Erythroblast (primary cell): ENCODE measurements around the gene TLL2.

ENCODE experiments used
- DNase-seq, 2 experiments: peaks; one replicate each; lab custom pipeline; 2025; lab: John Stamatoyannopoulos, UW
- GATA1 ChIP-seq: IDR thresholded peaks from 2 replicates; pipeline ENCODE4 v1.6.1; 2011; ENCODE audit warnings: low read depth, mild to moderate bottlenecking, control low read depth, low read length, moderate library complexity
- POLR2A ChIP-seq: IDR thresholded peaks from 2 replicates; pipeline ENCODE4 v1.6.1; 2011; ENCODE audit warnings: mild to moderate bottlenecking, low read length

The TLL2 gene

GRCh38 chr10:96440361-96441292, 73.1 kb downstream of the TLL2 start:
- TF ChIP-seq GATA1 (no peak), POLR2A (no peak)
- DNase-seq, result no peak

GRCh38 chr10:96439725-96440124, 74.0 kb downstream of the TLL2 start:
- TF ChIP-seq POLR2A (no peak), GATA1 (no peak)
- DNase-seq, result no peak

DNA sequence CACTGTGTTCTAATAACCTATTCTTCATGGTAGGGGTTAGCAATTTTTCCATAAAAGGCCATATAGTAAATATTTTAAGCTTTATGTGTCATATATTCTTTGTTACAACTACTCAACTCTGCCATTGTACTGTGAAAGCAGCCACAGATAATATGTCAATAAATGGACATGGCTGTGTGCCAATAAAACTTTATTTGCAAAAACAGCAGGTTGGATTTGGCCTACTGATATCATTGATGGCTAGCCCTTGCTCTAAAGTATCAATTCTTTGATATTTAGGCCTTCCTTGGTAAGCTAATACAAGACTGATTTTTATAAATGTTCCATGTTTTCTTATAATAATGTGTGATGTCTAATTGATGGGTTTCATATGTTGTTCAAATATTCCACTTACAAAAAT, 77.7 kb downstream of the TLL2 start:
- no peak for DNase-seq
- TF ChIP-seq POLR2A (no peak), GATA1 (no peak)

DNA sequence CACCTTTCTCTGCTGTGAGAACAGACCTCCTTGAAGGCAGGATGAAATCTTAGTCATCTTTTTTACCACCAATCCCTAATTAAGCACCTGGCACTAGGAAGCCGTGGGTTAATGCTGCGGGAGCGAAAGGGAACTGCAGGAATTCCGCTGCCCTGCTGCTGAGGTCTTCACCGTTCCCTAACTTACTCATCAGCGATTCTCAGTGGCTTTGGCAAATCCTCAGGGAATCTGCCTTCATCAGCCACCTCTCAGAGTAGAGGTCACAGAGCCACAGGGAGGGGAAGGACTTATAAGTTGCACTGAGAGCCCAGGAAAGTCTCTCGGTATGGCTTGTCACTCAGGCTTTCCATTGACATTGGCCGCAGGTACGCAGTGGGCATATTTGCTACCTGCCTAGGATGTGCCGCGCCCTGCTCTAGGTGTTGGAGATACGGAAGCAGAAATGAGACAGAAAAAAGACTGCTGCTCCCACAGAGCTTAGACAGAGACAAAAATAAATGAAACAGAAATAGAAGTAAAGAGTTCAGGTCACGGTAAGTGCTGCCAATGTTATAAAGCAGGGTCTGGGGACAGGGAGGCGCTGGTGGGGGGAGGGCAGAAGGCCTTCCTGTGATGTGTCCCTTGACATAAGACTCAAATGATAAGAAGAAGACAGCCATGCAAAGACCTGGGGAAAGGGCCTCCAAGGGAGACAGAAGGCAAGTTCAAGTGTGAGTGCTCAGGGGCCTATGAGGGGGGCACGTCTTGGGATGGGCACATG, 82.3 kb downstream of the TLL2 start:
- DNase-seq, result no peak
- TF ChIP-seq GATA1 (no peak), POLR2A (no peak)

GRCh38 chr10:96427291-96427690, 86.4 kb downstream of the TLL2 start:
- no peak for DNase-seq
- no peak for TF ChIP-seq POLR2A
- no peak for TF ChIP-seq GATA1

- TF ChIP-seq POLR2A (no peak), GATA1 (no peak)
- no peak for DNase-seq
Measured at GRCh38 chr10:96422525-96422924, 91.2 kb downstream of the TLL2 start.

DNA sequence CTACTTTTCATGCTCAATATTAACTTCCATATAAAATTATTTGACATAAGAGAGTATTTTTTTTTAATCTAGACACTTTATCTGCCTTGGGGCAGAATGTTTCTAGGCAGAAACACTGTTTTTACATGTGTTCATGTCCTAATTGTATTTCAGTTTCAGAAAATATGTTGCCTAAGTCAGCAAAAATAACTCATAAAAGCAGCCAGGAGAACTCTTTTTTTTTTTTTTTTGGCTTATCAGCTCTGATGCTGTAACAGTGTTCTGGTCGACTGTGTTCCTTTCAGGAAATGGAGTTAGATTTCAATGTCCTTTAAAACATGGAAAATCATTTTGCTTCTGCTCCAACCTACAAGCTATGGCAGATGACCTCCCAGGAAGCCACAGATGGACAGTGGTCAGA, 91.7 kb downstream of the TLL2 start:
- DNase-seq, result no peak
- TF ChIP-seq GATA1 (no peak), POLR2A (no peak)

GRCh38 chr10:96420228-96421009, 93.3 kb downstream of the TLL2 start:
- TF ChIP-seq POLR2A (no peak), GATA1 (no peak)
- no peak for DNase-seq

GRCh38 chr10:96419351-96419750, 94.4 kb downstream of the TLL2 start:
- TF ChIP-seq GATA1, result no peak
- TF ChIP-seq POLR2A, result no peak
- no peak for DNase-seq

DNA sequence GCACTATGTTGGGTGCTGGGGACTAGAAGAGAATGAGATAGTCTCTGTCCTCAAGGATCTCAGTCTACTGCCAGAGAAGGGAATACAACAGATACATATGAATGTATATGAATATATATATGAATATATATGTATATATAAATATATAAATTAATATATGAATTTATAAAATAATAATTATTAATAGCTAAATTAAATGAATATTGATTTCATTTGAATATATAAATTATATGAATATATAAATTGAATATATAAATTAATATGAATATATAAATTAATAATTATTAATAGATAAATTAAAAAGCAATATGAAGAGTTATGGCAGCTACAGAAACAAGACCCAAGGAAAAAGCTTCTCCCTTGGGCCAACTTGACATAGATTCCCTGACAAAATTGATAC, 95.1 kb downstream of the TLL2 start:
- no peak for DNase-seq
- no peak for TF ChIP-seq GATA1
- TF ChIP-seq POLR2A, result no peak

DNA sequence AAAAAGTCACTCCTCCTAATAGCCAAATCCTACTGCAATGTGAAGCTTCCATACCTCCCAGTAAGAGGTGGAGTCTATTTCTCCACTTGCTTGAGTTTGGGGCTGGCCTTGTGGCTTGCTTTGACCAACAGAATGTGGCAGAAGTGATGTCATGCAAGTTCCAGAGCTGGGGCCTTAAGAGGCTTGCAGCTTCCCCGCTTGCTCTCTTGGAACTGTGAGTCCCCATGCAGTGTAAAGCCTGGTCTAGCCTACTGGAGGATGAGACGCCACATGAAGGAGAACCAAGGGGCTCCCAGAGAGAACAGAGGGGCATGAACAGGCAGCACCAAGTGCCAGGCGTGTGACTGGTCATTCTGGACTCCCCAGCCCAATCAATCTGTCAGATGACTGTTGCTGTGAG, 96.3 kb downstream of the TLL2 start:
- no peak for DNase-seq
- TF ChIP-seq POLR2A (no peak), GATA1 (no peak)

GRCh38 chr10:96416643-96417042, 97.1 kb downstream of the TLL2 start:
- no peak for DNase-seq

DNA sequence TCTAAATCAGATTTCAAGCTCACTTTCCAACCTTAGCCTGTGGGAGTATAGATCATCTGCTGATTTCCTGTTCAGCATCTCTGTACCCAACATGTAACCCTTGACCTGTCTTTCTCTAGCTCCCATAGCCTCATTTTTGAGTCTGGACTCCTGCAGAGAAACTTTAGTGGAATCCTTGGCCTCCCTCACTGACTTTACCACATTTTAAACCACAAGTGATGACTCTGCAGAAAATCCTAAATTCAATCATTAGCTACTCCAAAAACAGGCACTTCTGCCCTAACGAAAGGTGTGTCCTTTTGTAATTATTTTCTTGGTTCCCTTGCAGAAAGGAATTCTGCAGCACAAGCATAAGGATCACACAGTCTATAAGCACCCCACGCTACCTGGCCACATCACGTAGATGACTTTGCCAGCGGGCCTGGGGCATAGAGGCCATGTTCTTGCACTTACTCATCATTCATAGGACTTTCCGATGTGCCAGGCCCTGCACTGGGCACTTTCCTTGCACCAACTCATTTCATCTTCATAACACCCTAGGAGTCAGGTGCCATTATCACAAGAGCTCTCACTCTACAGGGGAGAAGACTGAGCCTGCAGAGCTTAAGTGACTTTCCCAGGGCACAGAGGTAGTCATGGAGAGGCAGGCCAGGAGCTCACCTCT, 97.7 kb downstream of the TLL2 start:
- no peak for TF ChIP-seq GATA1
- no peak for TF ChIP-seq POLR2A
- no peak for DNase-seq

More at GRCh38 chr10:96416643-96417042, 97.1 kb downstream of the TLL2 start:
- no peak for TF ChIP-seq GATA1
- no peak for TF ChIP-seq POLR2A

- TF ChIP-seq GATA1 (no peak), POLR2A (no peak)
- no peak for DNase-seq
Measured at GRCh38 chr10:96415150-96415890, 98.4 kb downstream of the TLL2 start.
